Measurements from ENCODE around the gene AXL.

The AXL gene

GRCh38 chr19:41220811-41221210 is 1.8 kb downstream of the AXL start:
- peaks cover 17% of the 10 kb centered on the region for H3K27me3 ChIP-seq (ENCODE audit: low read depth, low read length)

GRCh38 chr19:41221514-41222205 is 2.6 kb downstream of the AXL start:
- no peaks in the 10 kb centered on the region for H3K36me3 ChIP-seq (replicated peaks; ENCODE audit: low read depth, low read length)
- no peak overlapping the region for H2AFZ ChIP-seq (ENCODE audit: low read depth, low read length)
- no peak overlapping the region for H3K4me3 ChIP-seq (ENCODE audit: low read length)
- no peaks in the 10 kb centered on the region for H3K4me1 ChIP-seq (ENCODE audit: low read length)
- H4K20me1 ChIP-seq (ENCODE audit: insufficient read depth, low read length) = no peaks in the 10 kb centered on the region
- TF ChIP-seq EZH2phosphoT487 (IDR thresholded peaks at IDR 0.05; ENCODE audit: low read depth) (no peak), CTCF (IDR thresholded peaks at IDR 0.05; ENCODE audit: low read depth, low read length) (no peak)
- no peak overlapping the region for H3K4me2 ChIP-seq (ENCODE audit: low read length)
- peaks cover 17% of the 10 kb centered on the region for H3K27me3 ChIP-seq (ENCODE audit: low read depth, low read length)
- no peaks in the 10 kb centered on the region for H3K9me3 ChIP-seq (ENCODE audit: insufficient read depth, low read length)
- no peak overlapping the region for H3K9ac ChIP-seq (ENCODE audit: low read length)
- no peaks in the 10 kb centered on the region for H3K79me2 ChIP-seq (ENCODE audit: low read length)
- no peak overlapping the region for H3K27ac ChIP-seq (ENCODE audit: low read length)

More at GRCh38 chr19:41220811-41221210, 1.8 kb downstream of the AXL start:
- Histone ChIP-seq H3K9me3 (ENCODE audit: insufficient read depth, low read length) (no peaks in the 10 kb centered on the region), H3K4me2 (ENCODE audit: low read length) (no peak overlapping the region), H3K9ac (ENCODE audit: low read length) (no peak overlapping the region), H3K4me1 (ENCODE audit: low read length) (no peaks in the 10 kb centered on the region), H3K4me3 (ENCODE audit: low read length) (no peak overlapping the region), H3K27ac (ENCODE audit: low read length) (no peak overlapping the region), H2AFZ (ENCODE audit: low read depth, low read length) (no peak overlapping the region), H3K79me2 (ENCODE audit: low read length) (no peaks in the 10 kb centered on the region), H4K20me1 (ENCODE audit: insufficient read depth, low read length) (no peaks in the 10 kb centered on the region), H3K36me3 (replicated peaks; ENCODE audit: low read depth, low read length) (no peaks in the 10 kb centered on the region)
- TF ChIP-seq CTCF (IDR thresholded peaks at IDR 0.05; ENCODE audit: low read depth, low read length) (no peak), EZH2phosphoT487 (IDR thresholded peaks at IDR 0.05; ENCODE audit: low read depth) (no peak)

- Histone ChIP-seq H4K20me1 (ENCODE audit: insufficient read depth, low read length) (no peaks in the 10 kb centered on the region), H3K79me2 (ENCODE audit: low read length) (no peaks in the 10 kb centered on the region), H3K9ac (ENCODE audit: low read length) (no peak overlapping the region), H3K27me3 (ENCODE audit: low read depth, low read length) (peaks cover 17% of the 10 kb centered on the region), H3K4me3 (ENCODE audit: low read length) (no peak overlapping the region), H2AFZ (ENCODE audit: low read depth, low read length) (no peak overlapping the region), H3K27ac (ENCODE audit: low read length) (no peak overlapping the region), H3K4me1 (ENCODE audit: low read length) (no peaks in the 10 kb centered on the region), H3K9me3 (ENCODE audit: insufficient read depth, low read length) (no peaks in the 10 kb centered on the region), H3K36me3 (replicated peaks; ENCODE audit: low read depth, low read length) (no peaks in the 10 kb centered on the region), H3K4me2 (ENCODE audit: low read length) (no peak overlapping the region)
- TF ChIP-seq CTCF (IDR thresholded peaks at IDR 0.05; ENCODE audit: low read depth, low read length) (no peak), EZH2phosphoT487 (IDR thresholded peaks at IDR 0.05; ENCODE audit: low read depth) (no peak)
Observed at GRCh38 chr19:41222240-41222639, 3.2 kb downstream of the AXL start.

- Histone ChIP-seq H2AFZ (ENCODE audit: low read depth, low read length) (no peak overlapping the region), H3K4me3 (ENCODE audit: low read length) (no peak overlapping the region), H3K4me2 (ENCODE audit: low read length) (no peak overlapping the region), H3K9me3 (ENCODE audit: insufficient read depth, low read length) (no peaks in the 10 kb centered on the region), H3K9ac (ENCODE audit: low read length) (no peak overlapping the region), H3K27me3 (ENCODE audit: low read depth, low read length) (peaks cover 17% of the 10 kb centered on the region), H4K20me1 (ENCODE audit: insufficient read depth, low read length) (no peaks in the 10 kb centered on the region), H3K79me2 (ENCODE audit: low read length) (no peaks in the 10 kb centered on the region), H3K36me3 (replicated peaks; ENCODE audit: low read depth, low read length) (no peaks in the 10 kb centered on the region), H3K4me1 (ENCODE audit: low read length) (no peaks in the 10 kb centered on the region), H3K27ac (ENCODE audit: low read length) (no peak overlapping the region)
- TF ChIP-seq CTCF (IDR thresholded peaks at IDR 0.05; ENCODE audit: low read depth, low read length) (no peak), EZH2phosphoT487 (IDR thresholded peaks at IDR 0.05; ENCODE audit: low read depth) (no peak)
Observed at GRCh38 chr19:41223431-41224234, 4.6 kb downstream of the AXL start.

Data from OCI-LY3 (cell line).